Left kidney (tissue), 2 donors: ENCODE measurements around the gene MBOAT2. TPM values are rescaled to one million over a fixed set of nuclear protein-coding genes. Genes with fewer than 3 reads are reported as not detected.
"Not testable (repeated sequence)": the region's sequence is repeated elsewhere in the genome, so short reads cannot be mapped to it uniquely, and the experiment has no call there.

Experiments used
- DNase-seq: peaks from one replicate; pipeline ENCODE4 v3.0.0-alpha.2; 2013
- polyA plus RNA-seq: library from polyadenylated mRNA; unstranded; fragments of 120-200 nt; gene quantifications from one replicate; pipeline ENCODE4 v1.2.1, GENCODE V29; 2013; ENCODE audit not compliant: insufficient read length

MBOAT2 gene
- polyA plus RNA-seq, 1 donor = 90.8 TPM

GRCh38 chr2:8896671-8897070 lies 106.8 kb downstream of the MBOAT2 start:
- DNase-seq = not testable (repeated sequence)

GRCh38 chr2:8895087-8895912 lies 108.2 kb downstream of the MBOAT2 start:
- not testable (repeated sequence) for DNase-seq

GRCh38 chr2:8893978-8894820 lies 109.3 kb downstream of the MBOAT2 start:
- no peak for DNase-seq

GRCh38 chr2:8893474-8893873 lies 110.0 kb downstream of the MBOAT2 start:
- DNase-seq = no peak

- no peak for DNase-seq
Measured at GRCh38 chr2:8892111-8892510, 111.4 kb downstream of the MBOAT2 start.

GRCh38 chr2:8889978-8890377 lies 113.5 kb downstream of the MBOAT2 start:
- no peak for DNase-seq

GRCh38 chr2:8888963-8889362 lies 114.5 kb downstream of the MBOAT2 start:
- no peak for DNase-seq

GRCh38 chr2:8886876-8887275 lies 116.6 kb downstream of the MBOAT2 start:
- DNase-seq = no peak

- no peak for DNase-seq
Measured at GRCh38 chr2:8886202-8886518, 117.3 kb downstream of the MBOAT2 start.

- DNase-seq = no peak
Measured at GRCh38 chr2:8885449-8886201, 117.9 kb downstream of the MBOAT2 start.

GRCh38 chr2:8884812-8885211 lies 118.7 kb downstream of the MBOAT2 start:
- no peak for DNase-seq

GRCh38 chr2:8882094-8882493 lies 121.4 kb downstream of the MBOAT2 start:
- no peak for DNase-seq

- no peak for DNase-seq
Measured at GRCh38 chr2:8877894-8878293, 125.6 kb downstream of the MBOAT2 start.

GRCh38 chr2:8877332-8877731 lies 126.2 kb downstream of the MBOAT2 start:
- DNase-seq = no peak

GRCh38 chr2:8876628-8877027 lies 126.9 kb downstream of the MBOAT2 start:
- DNase-seq = no peak

GRCh38 chr2:8872821-8873432 lies 130.6 kb downstream of the MBOAT2 start:
- DNase-seq = peak; percentile 43

- peak; percentile 24 for DNase-seq
Measured at GRCh38 chr2:8870441-8870840, 133.0 kb downstream of the MBOAT2 start.

GRCh38 chr2:8867363-8867762 lies 136.1 kb downstream of the MBOAT2 start:
- DNase-seq = no peak

GRCh38 chr2:8863331-8863953 lies 140.0 kb downstream of the MBOAT2 start:
- no peak for DNase-seq

- no peak for DNase-seq
Measured at GRCh38 chr2:8862230-8862629, 141.3 kb downstream of the MBOAT2 start.

- no peak for DNase-seq
Measured at GRCh38 chr2:8861797-8862196, 141.7 kb downstream of the MBOAT2 start.

GRCh38 chr2:8860239-8860638 lies 143.2 kb downstream of the MBOAT2 start:
- DNase-seq = no peak
